H9 (cell line): Measurements from ENCODE around the gene IQCC. TPM values are rescaled to one million over a fixed set of nuclear protein-coding genes. Genes with fewer than 3 reads are reported as not detected.

Experiments used
- DNase-seq: peaks from one replicate; pipeline ENCODE4 v3.0.0-alpha.2; 2017
- H2AFZ ChIP-seq: one replicate; pipeline ENCODE4 v1.6.1; 2013; ENCODE audit warnings: mild to moderate bottlenecking, low read length, control low read depth, moderate library complexity
- H2AK5ac ChIP-seq: 2 replicates; pipeline ENCODE4 v1.6.1; 2013; ENCODE audit warnings: low read length, control low read depth, mixed read lengths; ENCODE audit not compliant: insufficient read length
- H2BK120ac ChIP-seq: one replicate; pipeline ENCODE4 v1.6.1; 2013; ENCODE audit warnings: low read depth, mild to moderate bottlenecking, low read length, control low read depth, inconsistent platforms; ENCODE audit not compliant: poor library complexity, severe bottlenecking
- H2BK12ac ChIP-seq: 2 replicates; pipeline ENCODE4 v1.6.1; 2013; ENCODE audit warnings: low read length, control low read depth, mixed read lengths, low read depth; ENCODE audit not compliant: insufficient read length
- H2BK15ac ChIP-seq: 2 replicates; pipeline ENCODE4 v1.6.1; 2013; ENCODE audit warnings: low read depth, low read length, control low read depth
- H2BK20ac ChIP-seq: one replicate; pipeline ENCODE4 v1.6.1; 2013; ENCODE audit warnings: low read depth, mild to moderate bottlenecking, low read length, control low read depth, inconsistent platforms; ENCODE audit not compliant: poor library complexity, severe bottlenecking
- H2BK5ac ChIP-seq: 2 replicates; pipeline ENCODE4 v1.6.1; 2013; ENCODE audit warnings: low read length, control low read depth, mixed read lengths; ENCODE audit not compliant: insufficient read length
- H3K14ac ChIP-seq: 2 replicates; pipeline ENCODE4 v1.6.1; 2013; ENCODE audit warnings: low read length, control low read depth; ENCODE audit not compliant: insufficient read depth
- H3K18ac ChIP-seq: 2 replicates; pipeline ENCODE4 v1.6.1; 2013; ENCODE audit warnings: low read depth, mild to moderate bottlenecking, mixed read lengths, low read length, control low read depth; ENCODE audit not compliant: insufficient read length
- H3K23ac ChIP-seq: 2 replicates; pipeline ENCODE4 v1.6.1; 2013; ENCODE audit warnings: low read length, control low read depth, mixed read lengths, low read depth; ENCODE audit not compliant: insufficient read length
- H3K23me2 ChIP-seq: 2 replicates; pipeline ENCODE4 v1.6.1; 2013; ENCODE audit warnings: low read depth, mild to moderate bottlenecking, mixed read lengths, low read length, control low read depth; ENCODE audit not compliant: insufficient read length, poor library complexity, severe bottlenecking
- H3K27ac ChIP-seq: 2 replicates; pipeline ENCODE4 v1.5.1; 2013; ENCODE audit warnings: low read length, control low read depth, mixed read lengths, low read depth; ENCODE audit not compliant: insufficient read length
- H3K27me3 ChIP-seq: 2 replicates; pipeline ENCODE4 v1.6.1; 2013; ENCODE audit warnings: low read length, control low read depth, inconsistent platforms; ENCODE audit not compliant: insufficient read depth
- H3K4ac ChIP-seq: 2 replicates; pipeline ENCODE4 v1.6.1; 2013; ENCODE audit warnings: low read depth, mild to moderate bottlenecking, control low read depth, inconsistent platforms, low read length, moderate library complexity
- H3K4me1 ChIP-seq: 2 replicates; pipeline ENCODE4 v1.6.1; 2013; ENCODE audit warnings: low read length, control low read depth, inconsistent platforms; ENCODE audit not compliant: insufficient read depth
- H3K4me2 ChIP-seq: 2 replicates; pipeline ENCODE4 v1.6.1; 2013; ENCODE audit warnings: low read length, control low read depth, mixed read lengths; ENCODE audit not compliant: insufficient read length, insufficient read depth
- H3K56ac ChIP-seq: 2 replicates; pipeline ENCODE4 v1.6.1; 2013; ENCODE audit warnings: low read depth, mild to moderate bottlenecking, mixed read lengths, low read length, control low read depth; ENCODE audit not compliant: insufficient read length
- H3K79me1 ChIP-seq: 2 replicates; pipeline ENCODE4 v1.6.1; 2013; ENCODE audit warnings: low read depth, mild to moderate bottlenecking, moderate library complexity, low read length, control low read depth, inconsistent platforms; ENCODE audit not compliant: insufficient read depth, poor library complexity, severe bottlenecking
- H3K79me2 ChIP-seq: 2 replicates; pipeline ENCODE4 v1.6.1; 2013; ENCODE audit warnings: low read length, control low read depth, inconsistent platforms; ENCODE audit not compliant: insufficient read depth
- H3K9ac ChIP-seq: 2 replicates; pipeline ENCODE4 v1.6.1; 2013; ENCODE audit warnings: low read length, control low read depth, mixed read lengths; ENCODE audit not compliant: insufficient read length; ENCODE audit errors: extremely low read depth
- H3K9me3 ChIP-seq: one replicate; pipeline ENCODE4 v1.6.1; 2013; ENCODE audit warnings: low read depth, low read length, inconsistent platforms; ENCODE audit not compliant: control insufficient read depth
- H3T11ph ChIP-seq: one replicate; pipeline ENCODE4 v1.6.1; 2013; ENCODE audit warnings: mild to moderate bottlenecking, low read length, control low read depth, inconsistent platforms
- H4K20me1 ChIP-seq: one replicate; pipeline ENCODE4 v1.6.1; 2013; ENCODE audit not compliant: control insufficient read depth, insufficient read length, insufficient read depth
- H4K5ac ChIP-seq: 2 replicates; pipeline ENCODE4 v1.6.1; 2013; ENCODE audit warnings: low read depth, mild to moderate bottlenecking, mixed read lengths, low read length, control low read depth; ENCODE audit not compliant: insufficient read length
- H4K8ac ChIP-seq: replicated peaks from 2 replicates; pipeline ENCODE4 v1.6.1; 2013; ENCODE audit warnings: low read length, control low read depth, mixed read lengths, low read depth; ENCODE audit not compliant: insufficient read length
- H4K91ac ChIP-seq: 2 replicates; pipeline ENCODE4 v1.6.1; 2013; ENCODE audit warnings: low read depth, mild to moderate bottlenecking, moderate library complexity, mixed read lengths, low read length, control low read depth; ENCODE audit not compliant: insufficient read length
- H3K27ac Mint-ChIP-seq, 3 experiments: 2 replicates in 2 of 3; 3 replicates in 1 of 3; pipeline ENCODE4 v1.8.0; 2020 to 2021; ENCODE audit warnings: mixed read lengths in 3 of 3, mild to moderate bottlenecking in 1 of 3, moderate library complexity in 1 of 3
- H3K27me3 Mint-ChIP-seq: 2 replicates; pipeline ENCODE4 v1.8.0; 2021; ENCODE audit warnings: low read depth, mild to moderate bottlenecking, moderate library complexity, mixed read lengths
- H3K36me3 Mint-ChIP-seq, 3 experiments: 2 replicates in 2 of 3; 3 replicates in 1 of 3; pipeline ENCODE4 v1.8.0; 2020 to 2021; ENCODE audit warnings: low read depth in 3 of 3, mixed read lengths in 3 of 3; ENCODE audit not compliant: insufficient read depth in 1 of 3
- H3K4me1 Mint-ChIP-seq, 2 experiments: 2 replicates each; pipeline ENCODE4 v1.8.0; 2020; ENCODE audit warnings: mixed read lengths in 2 of 2
- H3K4me3 Mint-ChIP-seq, 2 experiments: 2 replicates in 1 of 2; 3 replicates in 1 of 2; pipeline ENCODE4 v1.8.0; 2020 to 2021; ENCODE audit warnings: mild to moderate bottlenecking in 2 of 2, mixed read lengths in 2 of 2, moderate library complexity in 1 of 2
- H3K9me3 Mint-ChIP-seq, 2 experiments: 2 replicates in 1 of 2; 3 replicates in 1 of 2; pipeline ENCODE4 v1.8.0; 2020; ENCODE audit warnings: mild to moderate bottlenecking in 2 of 2, mixed read lengths in 2 of 2, moderate library complexity in 1 of 2
- WGBS: extraction: QIAGEN DNeasy Blood & Tissue Kit; methylation state at CpG from one replicate; pipeline ENCODE4 v1.1.7; 2013; ENCODE audit warnings: missing lambda C conversion rate, low lambda C conversion rate, mixed read lengths; ENCODE audit not compliant: insufficient read length; ENCODE audit errors: extremely low coverage; 5-methylcytosine and 5-hydroxymethylcytosine counted together
- total RNA-seq: library from RNA; stranded (reverse); gene quantifications from 2 replicates; pipeline ENCODE4 v1.2.1, GENCODE V29; 2021
- TF ChIP-seq, protein P1 (sequence below): fragments of 200-600 bp; sonication (generic); conservative IDR thresholded peaks from 3 replicates; pipeline ENCODE4 v1.8.0; 2021; ENCODE audit warnings: antibody characterized with exemption, mild to moderate bottlenecking

The IQCC gene
- total RNA-seq, 1 experiment from 2014 or later = 5.3 TPM

GRCh38 chr1:32234792-32235191 lies 29.3 kb downstream of the IQCC start:
- Histone ChIP-seq H3K14ac (no peak overlapping the region), H4K8ac (no peak overlapping the region), H3K27me3 (no peaks in the 10 kb centered on the region), H4K20me1 (no peaks in the 10 kb centered on the region), H3K23me2 (peaks cover 6% of the 10 kb centered on the region), H2AFZ (no peak overlapping the region), H3K79me2 (no peaks in the 10 kb centered on the region), H3T11ph (no peak overlapping the region), H2AK5ac (no peak overlapping the region), H3K18ac (no peak overlapping the region), H3K4me2 (no peak overlapping the region), H4K91ac (no peak overlapping the region), H3K27ac (no peak overlapping the region), H3K23ac (no peak overlapping the region), H2BK120ac (no peak overlapping the region), H3K56ac (no peak overlapping the region), H2BK15ac (no peak overlapping the region), H3K79me1 (no peaks in the 10 kb centered on the region), H4K5ac (no peak overlapping the region), H2BK12ac (no peak overlapping the region), H2BK20ac (no peak overlapping the region), H3K9me3 (no peaks in the 10 kb centered on the region), H3K4ac (no peak overlapping the region), H3K4me1 (no peaks in the 10 kb centered on the region), H2BK5ac (no peak overlapping the region), H3K9ac (no peak overlapping the region)
- H3K4me1 Mint-ChIP-seq = peaks cover 10 to 12% of the 10 kb centered on the region in 2 experiments
- H3K27me3 Mint-ChIP-seq = no peaks in the 10 kb centered on the region
- H3K4me3 Mint-ChIP-seq = no peak overlapping the region
- TF ChIP-seq, protein P1, sequence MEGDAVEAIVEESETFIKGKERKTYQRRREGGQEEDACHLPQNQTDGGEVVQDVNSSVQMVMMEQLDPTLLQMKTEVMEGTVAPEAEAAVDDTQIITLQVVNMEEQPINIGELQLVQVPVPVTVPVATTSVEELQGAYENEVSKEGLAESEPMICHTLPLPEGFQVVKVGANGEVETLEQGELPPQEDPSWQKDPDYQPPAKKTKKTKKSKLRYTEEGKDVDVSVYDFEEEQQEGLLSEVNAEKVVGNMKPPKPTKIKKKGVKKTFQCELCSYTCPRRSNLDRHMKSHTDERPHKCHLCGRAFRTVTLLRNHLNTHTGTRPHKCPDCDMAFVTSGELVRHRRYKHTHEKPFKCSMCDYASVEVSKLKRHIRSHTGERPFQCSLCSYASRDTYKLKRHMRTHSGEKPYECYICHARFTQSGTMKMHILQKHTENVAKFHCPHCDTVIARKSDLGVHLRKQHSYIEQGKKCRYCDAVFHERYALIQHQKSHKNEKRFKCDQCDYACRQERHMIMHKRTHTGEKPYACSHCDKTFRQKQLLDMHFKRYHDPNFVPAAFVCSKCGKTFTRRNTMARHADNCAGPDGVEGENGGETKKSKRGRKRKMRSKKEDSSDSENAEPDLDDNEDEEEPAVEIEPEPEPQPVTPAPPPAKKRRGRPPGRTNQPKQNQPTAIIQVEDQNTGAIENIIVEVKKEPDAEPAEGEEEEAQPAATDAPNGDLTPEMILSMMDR = no peak
- no CpG with 5 or more reads among the region's 7 CpGs for WGBS
- H3K9me3 Mint-ChIP-seq = no peaks in the 10 kb centered on the region
- DNase-seq = peak; percentile 53
- 0 out of 7 replicates have a peak overlapping the region, but pooled peaks of 2 of the 3 experiments have one; percentile 16 to 53 for H3K27ac Mint-ChIP-seq
- peaks cover 7 to 48% (median 15%) of the 10 kb centered on the region in 3 experiments; a peak in 6 of 7 replicates for H3K36me3 Mint-ChIP-seq
